Fibroblast of the aortic adventitia (primary cell): ENCODE results near the gene SLC30A4. TPM values are rescaled to one million over a fixed set of nuclear protein-coding genes. Genes with fewer than 3 reads are reported as not detected.

Experiments used
- DNase-seq: peaks from one replicate; pipeline ENCODE4 v3.0.0-alpha.2; 2010; ENCODE audit warnings: low read depth
- H3K4me3 ChIP-seq: 2 replicates; pipeline ENCODE4 v1.5.1; 2011; ENCODE audit warnings: low read depth, mild to moderate bottlenecking, control low read depth, low read length, moderate library complexity
- CTCF ChIP-seq: IDR thresholded peaks from 2 replicates; pipeline ENCODE4 v1.5.1; 2011; ENCODE audit warnings: mild to moderate bottlenecking, low read length, control low read depth, inconsistent platforms; ENCODE audit not compliant: insufficient read depth
- total RNA-seq: library from RNA; depleted of rRNA; stranded (reverse); fragments of >200 nt; gene quantifications from 2 replicates; pipeline ENCODE4 v1.2.3, GENCODE V29; 2012; ENCODE audit warnings: low replicate concordance

The SLC30A4 gene
- total RNA-seq, 1 donor = 18.0 TPM

DNA sequence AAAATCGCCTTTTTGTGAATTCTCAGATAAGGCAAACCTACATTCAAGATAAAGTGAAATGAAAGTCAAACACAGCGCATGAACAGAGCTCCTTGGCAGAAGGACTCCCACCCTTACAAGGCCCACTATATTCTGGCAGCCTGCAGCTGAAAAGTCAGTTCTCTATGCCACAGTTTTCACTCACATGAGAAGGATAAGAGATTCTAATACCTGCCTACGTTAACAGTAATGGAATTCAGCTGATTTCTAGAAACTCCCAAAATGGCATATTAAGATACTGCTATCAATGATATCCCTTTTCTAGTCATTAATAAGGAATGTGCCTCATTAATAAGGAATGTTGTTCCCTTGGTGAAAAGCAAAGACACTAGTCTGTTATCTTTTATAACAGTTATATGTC, 27.0 kb downstream of the SLC30A4 start:
- H3K4me3 ChIP-seq = no peak overlapping the region
- no peak for DNase-seq
- TF ChIP-seq CTCF = no peak

GRCh38 chr15:45489690-45490238, 32.8 kb downstream of the SLC30A4 start:
- no peak for TF ChIP-seq CTCF
- H3K4me3 ChIP-seq = no peak overlapping the region
- DNase-seq = no peak

DNA sequence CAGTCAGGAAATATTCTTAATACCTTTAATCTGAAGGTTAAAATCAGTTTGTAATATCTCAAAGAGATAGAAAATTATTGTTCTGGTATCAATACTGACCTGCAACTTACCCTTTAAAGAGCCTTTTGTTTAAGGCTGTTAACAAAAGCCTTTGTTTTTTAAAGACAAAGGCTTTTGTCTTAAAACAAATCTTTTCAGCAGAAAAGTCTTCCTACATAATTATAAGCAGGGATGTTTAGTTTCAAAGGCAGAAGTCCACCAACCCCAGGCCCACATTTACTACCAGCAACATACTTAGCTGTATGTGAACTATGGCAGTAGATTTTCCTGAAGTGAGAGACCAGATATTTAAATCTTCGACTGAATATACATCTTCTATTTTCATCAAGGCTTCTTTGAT, 36.2 kb downstream of the SLC30A4 start:
- no peak overlapping the region for H3K4me3 ChIP-seq
- no peak for DNase-seq
- TF ChIP-seq CTCF = no peak

DNA sequence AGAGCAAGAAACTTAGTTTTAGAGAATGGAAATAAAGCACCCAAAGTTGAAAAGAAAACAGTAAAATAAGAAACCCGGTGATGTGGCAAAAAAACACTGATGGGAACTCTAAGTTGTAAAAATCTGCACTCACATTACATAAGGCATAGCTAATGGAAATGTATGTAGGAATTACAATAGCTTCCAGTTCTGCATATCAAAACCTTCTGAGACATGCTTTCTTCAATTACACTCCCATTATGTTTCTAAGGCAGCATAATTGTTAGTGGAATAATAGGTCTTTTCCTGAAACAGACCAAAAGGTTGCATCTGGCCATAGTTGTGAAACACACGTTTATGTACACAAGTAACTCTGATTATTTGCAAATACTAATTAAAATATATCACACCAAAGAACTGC, 41.4 kb downstream of the SLC30A4 start:
- no peak for TF ChIP-seq CTCF
- H3K4me3 ChIP-seq = no peak overlapping the region
- DNase-seq = no peak

- no peak overlapping the region for H3K4me3 ChIP-seq
- no peak for TF ChIP-seq CTCF
- DNase-seq = no peak
Measured at GRCh38 chr15:45476410-45476809, 46.1 kb downstream of the SLC30A4 start.

- no peak overlapping the region for H3K4me3 ChIP-seq
- DNase-seq = no peak
- no peak for TF ChIP-seq CTCF
Measured at GRCh38 chr15:45474799-45475198, 47.8 kb downstream of the SLC30A4 start.

GRCh38 chr15:45473068-45473467, 49.5 kb downstream of the SLC30A4 start:
- H3K4me3 ChIP-seq = no peak overlapping the region
- DNase-seq = no peak
- TF ChIP-seq CTCF = no peak
